GM12892 (cell line): ENCODE data around the gene AK3.

Source experiments
- POLR2A ChIP-seq: IDR thresholded peaks from 2 replicates; pipeline ENCODE4 v1.6.1; 2011; ENCODE audit warnings: low read depth, low read length, control low read depth
- POLR2AphosphoS5 ChIP-seq: IDR thresholded peaks from 2 replicates; pipeline ENCODE4 v1.6.1; 2011; ENCODE audit warnings: low read depth, low read length, control low read depth
- TAF1 ChIP-seq: IDR thresholded peaks from 2 replicates; pipeline ENCODE4 v1.6.1; 2011; ENCODE audit warnings: low read depth, mild to moderate bottlenecking, control low read depth, low read length, borderline replicate concordance

DNA sequence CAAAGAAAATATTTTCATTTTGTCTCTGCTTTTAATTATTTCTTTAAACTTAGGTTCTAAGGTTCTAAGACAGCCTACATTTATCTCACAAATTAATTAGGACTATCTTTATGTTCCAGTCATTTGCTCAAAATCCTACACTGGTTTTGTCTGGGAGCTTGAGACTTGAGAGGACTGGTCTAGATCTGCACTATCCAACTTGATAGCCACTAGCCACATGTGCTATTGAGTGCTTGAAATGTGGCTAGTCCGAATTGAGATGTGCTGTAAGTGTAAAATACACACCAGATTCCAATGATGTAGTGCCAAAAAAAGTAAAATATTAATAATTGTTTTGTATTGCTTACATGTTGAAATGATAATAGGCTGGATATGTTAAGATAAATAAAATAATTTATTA lies 54.4 kb downstream of the AK3 start:
- TF ChIP-seq POLR2AphosphoS5 (no peak), POLR2A (no peak), TAF1 (no peak)
